Measurements from ENCODE around the gene SLC25A44. TPM values are rescaled to one million over a fixed set of nuclear protein-coding genes. Genes with fewer than 3 reads are reported as not detected.

The SLC25A44 gene
- total RNA-seq, 5 donors from 2014 or later (not counting 1 experiment from before 2014, with no cell fraction given) = 16.8 to 24.5 (median 21.4) TPM

DNA sequence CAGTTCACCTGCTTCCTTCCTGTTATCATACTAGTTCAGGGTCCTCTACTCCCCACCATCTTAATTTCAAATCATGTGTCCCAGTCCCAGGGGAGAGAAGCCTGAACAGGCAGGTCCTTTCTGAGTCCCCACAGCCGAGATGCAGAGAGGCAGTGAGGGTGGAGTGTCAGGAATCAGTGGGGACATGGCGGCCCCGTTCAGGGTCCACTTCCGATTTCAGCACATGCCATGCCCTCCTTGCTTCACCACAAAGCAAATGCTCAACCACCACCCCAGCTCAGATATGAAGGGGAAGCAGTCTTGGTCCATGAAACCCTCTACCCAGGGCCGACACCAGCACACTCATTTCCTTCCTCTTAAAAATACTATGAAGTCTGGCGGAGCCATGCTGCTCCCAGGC is 45.7 kb upstream of the SLC25A44 start:
- peak overlapping the region; percentile 11 to 44 for H3K27ac Mint-ChIP-seq
- WGBS (ENCODE audit: insufficient coverage) = no CpG with 5 or more reads among the region's 6 CpGs
- peak in 1 of 35 experiments; percentile 45 for DNase-seq
- H3K4me1 ChIP-seq (ENCODE audit: control insufficient read depth in 1 of 2, extremely low read depth in 1 of 2, insufficient read depth in 2 of 2, low read length in 2 of 2) = peaks cover 2 to 26% of the 10 kb centered on the region in 2 experiments
- no peak overlapping the region for H3K27ac ChIP-seq (ENCODE audit: low read length)
- ATAC-seq (replicated peaks in 1 of 4) = peak in 1 of 4 experiments; percentile 8
- ChIA-PET CTCF (interaction anchor here (0.6 to 2.8 kb wide), 7 partner anchors 50 to 81 kb away, joined by 3 to 17 read pairs (median 4); no protein-coding TSS in a partner anchor), POLR2A (interaction anchor here (0.5 to 1.1 kb wide), 3 partner anchors 65 to 438 kb away, joined by 3 to 5 read pairs (median 3); no protein-coding TSS in a partner anchor)
- no peak overlapping the region for H3K4me3 ChIP-seq (ENCODE audit: control insufficient read depth in 1 of 2, extremely low read depth in 1 of 2, low read length in 1 of 2)
- H3K9me3 ChIP-seq = no peaks in the 10 kb centered on the region
- H3K9me3 Mint-ChIP-seq = no peaks in the 10 kb centered on the region
- peak overlapping the region in 1 of 3 donors; percentile 44 for H3K4me3 Mint-ChIP-seq
- no peaks in the 10 kb centered on the region for H3K36me3 ChIP-seq (ENCODE audit: control insufficient read depth in 2 of 2, extremely low read depth in 1 of 2, insufficient read depth in 1 of 2, low read length in 1 of 2)
- H3K27me3 Mint-ChIP-seq = no peaks in the 10 kb centered on the region
- H3K4me1 Mint-ChIP-seq = peaks cover 17 to 28% (median 23%) of the 10 kb centered on the region in 3 donors
- H3K27me3 ChIP-seq (replicated peaks in 1 of 2; ENCODE audit: control insufficient read depth in 2 of 2, extremely low read depth in 1 of 2, insufficient read depth in 2 of 2, low read length in 1 of 2) = peaks cover 0 to 19% of the 10 kb centered on the region in 2 experiments
- H3K36me3 Mint-ChIP-seq = no peaks in the 10 kb centered on the region

DNA sequence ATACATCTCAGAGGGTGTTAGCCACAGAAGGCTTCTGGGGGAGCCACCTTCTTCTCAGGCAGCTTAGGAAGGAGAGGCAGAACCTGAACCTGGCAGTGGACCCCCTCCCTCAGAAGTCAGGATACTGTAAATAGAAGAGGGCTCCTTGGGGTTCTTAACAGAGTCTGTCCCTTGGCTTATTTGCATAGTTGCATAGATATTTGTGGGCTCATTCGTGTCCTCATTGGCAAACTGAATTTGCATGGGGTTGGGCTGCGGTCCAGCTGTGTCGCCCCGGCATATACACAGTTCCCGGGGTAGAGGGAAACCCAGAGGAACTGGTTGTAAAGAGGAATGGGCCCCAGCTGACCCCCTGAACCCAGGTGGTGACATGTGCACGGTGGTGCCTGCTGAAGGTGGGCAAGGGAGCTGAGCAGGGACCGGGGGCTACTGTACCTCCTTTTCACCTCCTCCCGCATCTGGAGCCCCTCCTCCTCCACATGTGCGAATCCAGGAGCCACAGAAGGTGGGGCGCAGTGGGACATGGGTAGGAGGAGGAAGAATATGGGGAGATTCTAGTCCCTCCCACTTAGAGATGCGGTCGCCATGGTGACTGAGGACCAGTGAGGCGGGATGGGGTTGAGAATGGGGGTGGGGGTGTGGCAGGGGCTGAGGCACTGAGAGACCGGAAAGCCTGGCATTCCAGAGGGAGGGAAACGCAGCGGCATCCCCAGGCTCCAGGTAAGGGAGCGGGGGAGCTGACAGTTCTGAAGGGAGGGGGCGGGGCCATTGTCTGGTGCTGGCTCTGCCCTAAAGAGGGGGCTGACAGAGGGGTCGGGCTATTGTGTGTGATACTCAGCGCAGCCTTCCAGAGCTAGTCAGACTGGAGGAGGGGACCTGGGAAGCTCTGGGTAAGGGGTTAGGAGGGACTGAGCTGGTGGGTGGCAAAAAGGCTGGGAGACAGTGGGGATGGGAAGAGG is 44.3 kb upstream of the SLC25A44 start:
- H3K9me3 Mint-ChIP-seq = no peaks in the 10 kb centered on the region
- POLR2A ChIA-PET = interaction anchor here in 1 of 2 donors (0.6 kb wide), 1 partner anchor 75 kb away, joined by 3 read pairs; no protein-coding TSS in a partner anchor
- no peak overlapping the region for H3K27ac Mint-ChIP-seq
- no peak for ATAC-seq (replicated peaks in 1 of 4)
- Histone ChIP-seq H3K27ac (ENCODE audit: low read length) (no peak overlapping the region), H3K9me3 (no peaks in the 10 kb centered on the region), H3K4me1 (ENCODE audit: control insufficient read depth in 1 of 2, extremely low read depth in 1 of 2, insufficient read depth in 2 of 2, low read length in 2 of 2) (peaks cover 2 to 38% of the 10 kb centered on the region in 2 experiments), H3K4me3 (ENCODE audit: control insufficient read depth in 1 of 2, extremely low read depth in 1 of 2, low read length in 1 of 2) (no peak overlapping the region), H3K36me3 (ENCODE audit: control insufficient read depth in 2 of 2, extremely low read depth in 1 of 2, insufficient read depth in 1 of 2, low read length in 1 of 2) (no peaks in the 10 kb centered on the region), H3K27me3 (replicated peaks in 1 of 2; ENCODE audit: control insufficient read depth in 2 of 2, extremely low read depth in 1 of 2, insufficient read depth in 2 of 2, low read length in 1 of 2) (peaks cover 0 to 22% of the 10 kb centered on the region in 2 experiments)
- no peaks in the 10 kb centered on the region for H3K36me3 Mint-ChIP-seq
- peaks cover 17 to 33% (median 23%) of the 10 kb centered on the region in 3 donors for H3K4me1 Mint-ChIP-seq
- peak overlapping the region in 1 of 3 donors; percentile 25 for H3K4me3 Mint-ChIP-seq
- CTCF ChIA-PET = interaction anchor here in 1 of 2 donors (1.1 to 1.5 kb wide), 2 partner anchors 21 to 75 kb away, joined by 3 to 5 read pairs; no protein-coding TSS in a partner anchor
- no peak for DNase-seq
- no peaks in the 10 kb centered on the region for H3K27me3 Mint-ChIP-seq
- 81% methylated on average over 13 of the region's 20 CpGs for WGBS (ENCODE audit: insufficient coverage)

DNA sequence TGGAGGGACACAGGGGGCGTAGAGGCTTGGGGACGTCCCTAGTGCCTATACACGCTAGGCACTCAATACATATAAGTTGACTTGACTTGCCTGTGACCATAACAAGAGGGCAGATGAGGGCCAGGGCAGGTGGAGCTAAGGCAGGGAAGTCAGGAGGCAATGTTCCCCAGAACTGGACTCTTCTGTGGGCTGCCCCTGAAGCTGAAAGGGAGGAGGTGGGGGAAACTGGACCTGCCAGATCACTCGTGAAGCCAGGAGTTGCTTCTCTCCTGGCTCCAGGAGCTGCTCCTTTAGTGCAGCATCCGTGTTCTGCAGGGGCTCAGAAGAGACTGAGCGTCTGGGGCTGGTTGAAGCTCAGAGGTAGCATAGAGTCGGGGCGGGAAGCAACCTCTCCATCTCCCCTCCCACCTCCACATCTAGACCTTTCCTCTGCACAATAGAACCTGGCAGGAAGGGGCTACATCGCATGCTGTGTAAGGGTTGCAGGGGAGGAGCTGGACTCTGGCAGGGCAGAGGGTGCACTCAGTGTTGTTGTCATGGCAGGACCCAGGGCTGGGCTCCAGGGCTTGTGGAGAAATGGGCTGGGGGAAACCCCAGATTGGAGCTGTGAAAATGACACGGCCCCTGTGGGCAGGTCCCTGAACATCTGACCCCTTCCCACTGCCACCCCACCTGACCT is 43.4 kb upstream of the SLC25A44 start:
- H3K4me1 Mint-ChIP-seq = peaks cover 17 to 35% (median 23%) of the 10 kb centered on the region in 3 donors
- H3K27ac Mint-ChIP-seq = no peak overlapping the region
- Histone ChIP-seq H3K36me3 (ENCODE audit: control insufficient read depth in 2 of 2, extremely low read depth in 1 of 2, insufficient read depth in 1 of 2, low read length in 1 of 2) (no peaks in the 10 kb centered on the region), H3K4me3 (ENCODE audit: control insufficient read depth in 1 of 2, extremely low read depth in 1 of 2, low read length in 1 of 2) (no peak overlapping the region), H3K4me1 (ENCODE audit: control insufficient read depth in 1 of 2, extremely low read depth in 1 of 2, insufficient read depth in 2 of 2, low read length in 2 of 2) (peaks cover 2 to 46% of the 10 kb centered on the region in 2 experiments), H3K27me3 (replicated peaks in 1 of 2; ENCODE audit: control insufficient read depth in 2 of 2, extremely low read depth in 1 of 2, insufficient read depth in 2 of 2, low read length in 1 of 2) (peaks cover 0 to 22% of the 10 kb centered on the region in 2 experiments), H3K27ac (ENCODE audit: low read length) (no peak overlapping the region), H3K9me3 (no peaks in the 10 kb centered on the region)
- ATAC-seq (replicated peaks in 1 of 4) = no peak
- WGBS (ENCODE audit: insufficient coverage) = 93% methylated on average over 5 of the region's 10 CpGs
- no peak for DNase-seq
- peak overlapping the region in 1 of 3 donors; percentile 25 for H3K4me3 Mint-ChIP-seq
- no peaks in the 10 kb centered on the region for H3K36me3 Mint-ChIP-seq
- ChIA-PET POLR2A (no interaction called here), CTCF (interaction anchor here (1.2 to 1.5 kb wide), 2 partner anchors 74 to 75 kb away, joined by 4 to 5 read pairs; no protein-coding TSS in a partner anchor)
- H3K27me3 Mint-ChIP-seq = no peaks in the 10 kb centered on the region
- no peaks in the 10 kb centered on the region for H3K9me3 Mint-ChIP-seq

DNA sequence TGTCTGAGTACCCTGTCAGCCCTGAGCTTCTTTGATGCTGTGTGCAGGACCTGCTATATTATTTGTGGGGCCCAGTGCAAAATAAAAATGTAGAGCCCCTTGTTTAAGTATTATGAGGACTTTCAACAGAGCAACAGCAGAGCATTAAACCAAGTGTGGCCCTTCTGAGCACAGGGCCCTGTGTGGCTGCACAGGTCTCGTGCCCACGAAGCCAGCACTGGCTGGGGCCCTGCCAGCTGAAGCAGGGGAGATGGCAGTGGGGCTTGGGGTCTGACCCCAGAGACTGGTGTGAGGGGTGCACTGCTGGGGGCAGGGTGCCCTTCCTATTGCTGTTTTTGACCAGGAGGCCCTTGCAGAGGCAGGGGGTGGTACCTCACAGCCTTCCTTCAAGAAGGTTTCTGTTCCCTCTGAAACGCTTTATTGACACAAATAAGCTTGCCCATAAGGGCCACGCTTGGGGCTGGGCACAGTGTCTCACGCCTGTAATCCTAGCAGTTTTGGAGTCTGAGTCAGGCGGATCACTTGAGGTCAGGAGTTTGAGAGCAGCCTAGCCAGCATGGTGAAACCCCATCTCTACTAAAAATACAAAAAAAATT is 42.7 kb upstream of the SLC25A44 start:
- ChIA-PET CTCF (interaction anchor here (0.6 to 1.5 kb wide), 3 partner anchors 45 to 74 kb away, joined by 4 to 6 read pairs (median 5); no protein-coding TSS in a partner anchor), POLR2A (no interaction called here)
- Histone ChIP-seq H3K4me3 (ENCODE audit: control insufficient read depth in 1 of 2, extremely low read depth in 1 of 2, low read length in 1 of 2) (no peak overlapping the region), H3K36me3 (ENCODE audit: control insufficient read depth in 2 of 2, extremely low read depth in 1 of 2, insufficient read depth in 1 of 2, low read length in 1 of 2) (no peaks in the 10 kb centered on the region), H3K27ac (ENCODE audit: low read length) (no peak overlapping the region), H3K4me1 (ENCODE audit: control insufficient read depth in 1 of 2, extremely low read depth in 1 of 2, insufficient read depth in 2 of 2, low read length in 2 of 2) (peaks cover 5 to 48% of the 10 kb centered on the region in 2 experiments), H3K27me3 (replicated peaks in 1 of 2; ENCODE audit: control insufficient read depth in 2 of 2, extremely low read depth in 1 of 2, insufficient read depth in 2 of 2, low read length in 1 of 2) (peaks cover 0 to 26% of the 10 kb centered on the region in 2 experiments), H3K9me3 (no peaks in the 10 kb centered on the region)
- Mint-ChIP-seq H3K27me3 (no peaks in the 10 kb centered on the region), H3K36me3 (no peaks in the 10 kb centered on the region), H3K9me3 (no peaks in the 10 kb centered on the region), H3K4me3 (no peak overlapping the region), H3K27ac (no peak overlapping the region), H3K4me1 (peaks cover 12 to 34% (median 21%) of the 10 kb centered on the region in 3 donors)
- DNase-seq (peak in 1 of 35 experiments; percentile 21), ATAC-seq (replicated peaks in 1 of 4) (no peak)
- 83% methylated on average over 6 of the region's 6 CpGs for WGBS (ENCODE audit: insufficient coverage)

DNA sequence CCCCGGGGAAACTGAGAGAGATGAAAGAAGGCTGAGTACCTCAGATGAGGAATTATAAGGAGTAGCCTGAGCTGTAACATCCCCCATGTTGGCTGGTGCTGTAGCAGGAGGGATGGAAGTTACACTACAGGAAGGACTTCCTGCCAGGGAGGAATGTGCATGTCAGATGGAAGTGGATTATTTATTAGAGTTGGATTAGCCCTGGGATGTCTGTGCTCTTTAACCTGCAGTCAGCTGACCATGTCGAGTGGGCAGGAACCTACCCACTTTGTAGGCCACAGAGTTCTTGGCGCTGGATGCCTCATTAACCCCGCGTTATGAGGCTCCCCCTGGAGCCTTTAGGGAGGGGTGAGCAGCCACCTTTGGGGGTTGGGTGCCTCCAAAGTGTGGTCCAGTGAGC is 41.3 kb upstream of the SLC25A44 start:
- H3K4me3 Mint-ChIP-seq = no peak overlapping the region

More for the DNA sequence above, 41.3 kb upstream of the SLC25A44 start:
- Histone ChIP-seq H3K9me3 (no peaks in the 10 kb centered on the region), H3K27ac (ENCODE audit: low read length) (no peak overlapping the region), H3K27me3 (replicated peaks in 1 of 2; ENCODE audit: control insufficient read depth in 2 of 2, extremely low read depth in 1 of 2, insufficient read depth in 2 of 2, low read length in 1 of 2) (peaks cover 0 to 19% of the 10 kb centered on the region in 2 experiments), H3K36me3 (ENCODE audit: control insufficient read depth in 2 of 2, extremely low read depth in 1 of 2, insufficient read depth in 1 of 2, low read length in 1 of 2) (no peaks in the 10 kb centered on the region), H3K4me3 (ENCODE audit: control insufficient read depth in 1 of 2, extremely low read depth in 1 of 2, low read length in 1 of 2) (no peak overlapping the region), H3K4me1 (ENCODE audit: control insufficient read depth in 1 of 2, extremely low read depth in 1 of 2, insufficient read depth in 2 of 2, low read length in 2 of 2) (peaks cover 3 to 45% of the 10 kb centered on the region in 2 experiments)
- H3K4me1 Mint-ChIP-seq = peaks cover 10 to 34% (median 21%) of the 10 kb centered on the region in 3 donors
- no peaks in the 10 kb centered on the region for H3K9me3 Mint-ChIP-seq
- DNase-seq (no peak), ATAC-seq (replicated peaks in 1 of 4) (no peak)
- CTCF ChIA-PET = no interaction called here
- 38% methylated on average over 1 of the region's 5 CpGs for WGBS (ENCODE audit: insufficient coverage)
- H3K27ac Mint-ChIP-seq = no peak overlapping the region
- no peaks in the 10 kb centered on the region for H3K27me3 Mint-ChIP-seq
- POLR2A ChIA-PET = interaction anchor here in 1 of 2 donors (0.5 kb wide), 1 partner anchor 71 kb away, joined by 7 read pairs; the partner anchor contains the start of gene MEX3A
- H3K36me3 Mint-ChIP-seq = no peaks in the 10 kb centered on the region

Data from T-cell (primary cell).